Prostate gland (tissue), 2 donors: ENCODE data around the gene KLHL2.

Source experiments
- CTCF ChIP-seq, 4 experiments: fragments of 200-600 bp in 2 of 4; fragments of 450-650 bp in 2 of 4; sonication (generic) in 2 of 4; IDR thresholded peaks; 1 replicate in 3 of 4; 2 replicates in 1 of 4; pipeline ENCODE4 v1.5.1; 2016 to 2019; ENCODE audit warnings: antibody characterized with exemption in 4 of 4, mild to moderate bottlenecking in 2 of 4, moderate library complexity in 2 of 4
- POLR2AphosphoS5 ChIP-seq: sonication (generic); formaldehyde crosslinking; IDR thresholded peaks from one replicate; pipeline ENCODE4 v1.6.1; 2017; ENCODE audit warnings: antibody characterized with exemption

GRCh38 chr4:165335163-165335703 lies 127.9 kb downstream of the KLHL2 start:
- TF ChIP-seq CTCF (IDR thresholded peaks at IDR 0.05) = no peak
- no peak for TF ChIP-seq POLR2AphosphoS5
